Measurements from ENCODE around the gene UGT1A4.

UGT1A4 gene

GRCh38 chr2:233718552-233718951 is at the start of gene UGT1A4:
TSS of gene UGT1A4 (plus strand) at chr2:233718736. CDS start at chr2:233718821, 85 bp downstream.
- no peak for DNase-seq

GRCh38 chr2:233671290-233672161 is 47.0 kb upstream of the UGT1A4 start, which contains the start of gene UGT1A9:
TSS of gene UGT1A9 (plus strand) at chr2:233671898. CDS start at chr2:233671935, 37 bp downstream.
- DNase-seq, result no peak

GRCh38 chr2:233672886-233673285 is 45.6 kb upstream of the UGT1A4 start:
- no peak for DNase-seq

GRCh38 chr2:233673896-233674295 is 44.6 kb upstream of the UGT1A4 start:
- no peak for DNase-seq

GRCh38 chr2:233674314-233674713 is 44.2 kb upstream of the UGT1A4 start:
- no peak for DNase-seq

- no peak for DNase-seq
These were observed 43.5 kb upstream of the UGT1A4 start for GRCh38 chr2:233674995-233675394.

GRCh38 chr2:233676046-233676445 is 42.5 kb upstream of the UGT1A4 start:
- no peak for DNase-seq

- DNase-seq, result no peak
These were observed 39.3 kb upstream of the UGT1A4 start for GRCh38 chr2:233679196-233679595.

GRCh38 chr2:233680361-233681045 is 38.0 kb upstream of the UGT1A4 start:
- DNase-seq, result no peak

- DNase-seq, result no peak
These were observed 36.9 kb upstream of the UGT1A4 start, which contains the start of gene UGT1A7 for GRCh38 chr2:233681521-233682099. TSS of gene UGT1A7 (plus strand) at chr2:233681901. CDS start at chr2:233681938, 37 bp downstream.

GRCh38 chr2:233684640-233685039 is 33.9 kb upstream of the UGT1A4 start:
- no peak for DNase-seq

GRCh38 chr2:233686928-233687327 is 31.6 kb upstream of the UGT1A4 start:
- no peak for DNase-seq

- DNase-seq, result no peak
These were observed 30.2 kb upstream of the UGT1A4 start for GRCh38 chr2:233688341-233688740.

GRCh38 chr2:233689031-233689430 is 29.5 kb upstream of the UGT1A4 start:
- no peak for DNase-seq

GRCh38 chr2:233689501-233689900 is 29.0 kb upstream of the UGT1A4 start:
- no peak for DNase-seq

- no peak for DNase-seq
These were observed 28.1 kb upstream of the UGT1A4 start for GRCh38 chr2:233690444-233690843.

- no peak for DNase-seq
These were observed 26.8 kb upstream of the UGT1A4 start for GRCh38 chr2:233691443-233692433.

- no peak for DNase-seq
These were observed 25.9 kb upstream of the UGT1A4 start, which contains the start of gene UGT1A6 for GRCh38 chr2:233692648-233693047. TSS of gene UGT1A6 (plus strand) at chr2:233692890. CDS start at chr2:233693005, 115 bp downstream.

GRCh38 chr2:233693963-233694362 is 24.6 kb upstream of the UGT1A4 start:
- DNase-seq, result no peak

GRCh38 chr2:233698740-233699139 is 19.8 kb upstream of the UGT1A4 start:
- no peak for DNase-seq

GRCh38 chr2:233699424-233700027 is 19.0 kb upstream of the UGT1A4 start:
- no peak for DNase-seq

Measured in activated CD4-positive, alpha-beta T cell treated with anti-CD3 and anti-CD28 coated beads, Interleukin-2, amount 50 U/mL, for 48 hours (primary cell).